IMR-90 (cell line): ENCODE data around the gene COL2A1. TPM values are rescaled to one million over a fixed set of nuclear protein-coding genes. Genes with fewer than 3 reads are reported as not detected.

Source experiments
- ATAC-seq: fragments of 200-7000 bp; cut with Tn5 transposase; 2 replicates; pipeline ENCODE4 v1.9.1; 2020; ENCODE audit warnings: low read depth, mild to moderate bottlenecking, moderate library complexity
- BruUV-seq: library from RNA; stranded (reverse); fragments of 400-500 nt; replicated peaks from 2 replicates; lab custom pipeline; 2021; lab: Mats Ljungman, UMichigan
- CTCF ChIA-PET: fragments of 300-600 bp; formaldehyde crosslinking; extraction: SDS; loops from one replicate; lab custom pipeline; 2021; ENCODE audit warnings: antibody characterized with exemption; lab: Yijun Ruan, JAX
- POLR2A ChIA-PET: fragments of 300-600 bp; sonication (Branson Sonifier 250); formaldehyde crosslinking; loops from one replicate; lab custom pipeline; 2022; ENCODE audit warnings: antibody characterized with exemption; ENCODE audit not compliant: unreplicated experiment; lab: Charles Lee
- DNase-seq: peaks from one replicate; pipeline ENCODE4 v3.0.0; 2013
- H2AFZ ChIP-seq: replicated peaks from 2 replicates; pipeline ENCODE3; 2013; ENCODE audit warnings: low read length, mild to moderate bottlenecking; ENCODE audit not compliant: poor library complexity
- H2AK5ac ChIP-seq: 2 replicates; pipeline ENCODE4 v1.6.1; 2013; ENCODE audit warnings: low read depth, low read length, inconsistent platforms
- H2AK9ac ChIP-seq: replicated peaks from 2 replicates; pipeline ENCODE3; 2013; ENCODE audit warnings: mild to moderate bottlenecking, low read depth, low read length, moderate library complexity; ENCODE audit not compliant: poor library complexity
- H2BK120ac ChIP-seq: 2 replicates; pipeline ENCODE4 v1.6.1; 2013; ENCODE audit warnings: low read depth, low read length, inconsistent platforms
- H2BK15ac ChIP-seq: 3 replicates; pipeline ENCODE4 v1.6.1; 2013; ENCODE audit warnings: low read depth, low read length, inconsistent platforms
- H2BK20ac ChIP-seq: 2 replicates; pipeline ENCODE4 v1.6.1; 2013; ENCODE audit warnings: low read depth, mild to moderate bottlenecking, inconsistent platforms, low read length, moderate library complexity
- H2BK5ac ChIP-seq: 2 replicates; pipeline ENCODE4 v1.6.1; 2013; ENCODE audit warnings: mild to moderate bottlenecking, low read depth, low read length, inconsistent platforms; ENCODE audit not compliant: poor library complexity, severe bottlenecking
- H3K14ac ChIP-seq: replicated peaks from 2 replicates; pipeline ENCODE4 v1.6.1; 2013; ENCODE audit warnings: low read depth, low read length, inconsistent platforms
- H3K18ac ChIP-seq: 2 replicates; pipeline ENCODE4 v1.6.1; 2013; ENCODE audit warnings: low read depth, low read length, control low read depth
- H3K23ac ChIP-seq: 2 replicates; pipeline ENCODE4 v1.6.1; 2013; ENCODE audit warnings: low read depth, low read length, inconsistent platforms
- H3K27ac ChIP-seq: 2 replicates; pipeline ENCODE4 v1.5.1; 2013; ENCODE audit warnings: mild to moderate bottlenecking, control low read depth, low read length; ENCODE audit not compliant: insufficient read depth
- H3K27me3 ChIP-seq: 2 replicates; pipeline ENCODE4 v1.6.1; 2013; ENCODE audit warnings: low read length; ENCODE audit not compliant: control insufficient read depth, insufficient read depth
- H3K36me3 ChIP-seq: 2 replicates; pipeline ENCODE4 v1.6.1; 2013; ENCODE audit warnings: low read length, mixed read lengths; ENCODE audit not compliant: control insufficient read depth, insufficient read depth
- H3K4ac ChIP-seq: 2 replicates; pipeline ENCODE4 v1.6.1; 2013; ENCODE audit warnings: low read depth, low read length, inconsistent platforms
- H3K4me1 ChIP-seq: 2 replicates; pipeline ENCODE4 v1.6.1; 2013; ENCODE audit warnings: low read length, mixed read lengths; ENCODE audit not compliant: control insufficient read depth, insufficient read depth
- H3K4me2 ChIP-seq: 2 replicates; pipeline ENCODE4 v1.6.1; 2013; ENCODE audit warnings: low read depth, mild to moderate bottlenecking, control low read depth, low read length, moderate library complexity
- H3K4me3 ChIP-seq: 2 replicates; pipeline ENCODE4 v1.5.1; 2013; ENCODE audit warnings: low read depth, mild to moderate bottlenecking, control low read depth, low read length, moderate library complexity; ENCODE audit not compliant: insufficient read depth
- H3K56ac ChIP-seq: 2 replicates; pipeline ENCODE4 v1.6.1; 2013; ENCODE audit warnings: low read length, inconsistent platforms; ENCODE audit not compliant: insufficient read depth; ENCODE audit errors: extremely low read depth
- H3K79me1 ChIP-seq, 2 experiments: 2 replicates each; pipeline ENCODE4 v1.6.1; 2013; ENCODE audit warnings: low read length in 2 of 2, inconsistent platforms in 1 of 2, low read depth in 1 of 2
- H3K9ac ChIP-seq: 2 replicates; pipeline ENCODE4 v1.6.1; 2013; ENCODE audit warnings: low read depth, low read length, control low read depth
- H3K9me1 ChIP-seq: 2 replicates; pipeline ENCODE4 v1.6.1; 2013; ENCODE audit warnings: low read length, inconsistent platforms; ENCODE audit not compliant: insufficient read depth
- H3K9me3 ChIP-seq: 2 replicates; pipeline ENCODE4 v1.6.1; 2013; ENCODE audit warnings: low read length; ENCODE audit not compliant: control insufficient read depth, insufficient read depth
- H4K20me1 ChIP-seq: 2 replicates; pipeline ENCODE4 v1.6.1; 2013; ENCODE audit warnings: low read length, inconsistent platforms; ENCODE audit not compliant: insufficient read depth
- H4K5ac ChIP-seq: 2 replicates; pipeline ENCODE4 v1.6.1; 2013; ENCODE audit warnings: mild to moderate bottlenecking, low read depth, low read length, control low read depth
- H4K8ac ChIP-seq, 2 experiments: 2 replicates each; pipeline ENCODE4 v1.6.1; 2013; ENCODE audit warnings: low read depth in 2 of 2, low read length in 2 of 2, control low read depth in 1 of 2, inconsistent platforms in 1 of 2
- H4K91ac ChIP-seq: 2 replicates; pipeline ENCODE4 v1.6.1; 2013; ENCODE audit warnings: low read depth, low read length, inconsistent platforms; ENCODE audit not compliant: insufficient read depth
- BHLHE40 ChIP-seq: fragments of 150-350 bp; IDR thresholded peaks from 2 replicates; pipeline ENCODE4 v1.6.1; 2016; ENCODE audit warnings: mild to moderate bottlenecking, low read depth, low read length
- CEBPB ChIP-seq: IDR thresholded peaks from 2 replicates; pipeline ENCODE4 v1.6.1; 2012; ENCODE audit warnings: low read depth, low read length, improper control_type of control experiment
- MXI1 ChIP-seq: IDR thresholded peaks from 2 replicates; pipeline ENCODE4 v1.6.1; 2012; ENCODE audit warnings: low read depth, mild to moderate bottlenecking, low read length, moderate library complexity, borderline replicate concordance
- RCOR1 ChIP-seq: IDR thresholded peaks from 2 replicates; pipeline ENCODE4 v1.6.1; 2012; ENCODE audit warnings: mild to moderate bottlenecking, low read length, improper control_type of control experiment; ENCODE audit not compliant: insufficient replicate concordance
- WGBS, 2 experiments: methylation state at CpG; one replicate each; pipeline versions ENCODE4 v1.1.5 to v1.1.7; 2013; ENCODE audit warnings: missing lambda C conversion rate in 2 of 2; ENCODE audit not compliant: insufficient read length in 1 of 2; ENCODE audit errors: extremely low coverage in 2 of 2; 5-methylcytosine and 5-hydroxymethylcytosine counted together
- dilution Hi-C: fragments of 300-500 bp; cut with HindIII; formaldehyde crosslinking; loops from one replicate; pipeline ENCODE4 v1.14.3; 2018; ENCODE audit warnings: low sequenced_read_pairs; ENCODE audit not compliant: unreplicated experiment
- in situ Hi-C: fragments of 300-500 bp; cut with MboI; formaldehyde crosslinking; loops from 3 replicates; pipeline ENCODE4 v1.14.3; 2019; ENCODE audit warnings: low sequenced_read_pairs, inconsistent platforms, mixed read lengths
- intact Hi-C: fragments of 100-400 bp; cut with micrococcal nuclease; formaldehyde crosslinking; loops from 2 replicates; pipeline ENCODE4 v1.10.0; 2022
- polyA plus RNA-seq, 3 experiments: library from polyadenylated mRNA; depleted of rRNA; stranded (reverse); fragments of >200 nt; gene quantifications; 2 replicates each; pipeline ENCODE4 v1.2.3, GENCODE V29; 2012; ENCODE audit warnings: low replicate concordance in 1 of 3
- total RNA-seq: library from RNA; depleted of rRNA; stranded (reverse); fragments of >200 nt; gene quantifications from 2 replicates; pipeline ENCODE4 v1.2.3, GENCODE V29; 2012

The COL2A1 gene
- total and polyA plus RNA-seq, 2 of the 4 experiments (the other 2 are of a cell fraction) = 0.05 TPM; not detected in 1

- Histone ChIP-seq H3K9ac (no peak overlapping the region), H2AFZ (no peak overlapping the region), H2BK5ac (no peak overlapping the region), H4K91ac (no peak overlapping the region), H3K9me3 (peaks cover 2% of the 10 kb centered on the region; the same call in 1 of the 2 replicates), H3K4me1 (peaks cover 2% of the 10 kb centered on the region; the same call in 1 of the 2 replicates), H2BK120ac (no peak overlapping the region), H3K4ac (no peak overlapping the region), H3K9me1 (no peaks in the 10 kb centered on the region), H3K4me3 (no peak overlapping the region), H3K79me1 (no peaks in the 10 kb centered on the region), H3K23ac (no peak overlapping the region), H3K27ac (no peak overlapping the region), H3K4me2 (no peak overlapping the region), H2BK20ac (no peak overlapping the region), H4K8ac (no peak overlapping the region), H2AK9ac (no peak overlapping the region), H3K27me3 (peaks cover 74% of the 10 kb centered on the region), H2AK5ac (no peak overlapping the region), H4K5ac (no peak overlapping the region), H3K56ac (no peak overlapping the region), H3K18ac (no peak overlapping the region), H4K20me1 (no peaks in the 10 kb centered on the region), H3K36me3 (no peaks in the 10 kb centered on the region), H3K14ac (no peak overlapping the region), H2BK15ac (no peak overlapping the region)
- in situ Hi-C loops (no loop called here), intact Hi-C loops (no loop called here), dilution Hi-C loops (no loop called here)
- ATAC-seq (no peak), DNase-seq (no peak)
- TF ChIP-seq BHLHE40 (no peak), RCOR1 (no peak), CEBPB (no peak), MXI1 (no peak)
- POLR2A ChIA-PET = no interaction called here
- WGBS, 2 experiments = no CpG with 5 or more reads among the region's 1 CpG
- BruUV-seq = no TSS peak
- CTCF ChIA-PET = no interaction called here
Observed at GRCh38 chr12:48009471-48009870, 5.2 kb upstream of the COL2A1 start.
